PFSK-1 (cell line): ENCODE data around the gene PARN.

Source experiments
- FOXP2 ChIP-seq: optimal IDR thresholded peaks from 2 replicates; pipeline ENCODE3; 2011; ENCODE audit warnings: borderline replicate concordance, control low read depth, inconsistent platforms; ENCODE audit not compliant: insufficient read depth; ENCODE audit errors: extremely low read length, extremely low read depth
- POLR2AphosphoS5 ChIP-seq: IDR thresholded peaks from 2 replicates; pipeline ENCODE4 v1.6.1; 2012; ENCODE audit warnings: low read depth, mild to moderate bottlenecking, control low read depth, low read length, moderate library complexity
- REST ChIP-seq, 2 experiments: IDR thresholded peaks; 2 replicates each; pipeline versions ENCODE4 v1.6.1 to v1.8.0; 2011 to 2012; ENCODE audit warnings: low read depth in 2 of 2, low read length in 2 of 2, control low read depth in 1 of 2, inconsistent platforms in 1 of 2, mild to moderate bottlenecking in 1 of 2, moderate library complexity in 1 of 2; ENCODE audit not compliant: insufficient read depth in 1 of 2
- SIN3A ChIP-seq: IDR thresholded peaks from 2 replicates; pipeline ENCODE4 v1.6.1; 2012; ENCODE audit warnings: mild to moderate bottlenecking, low read length, moderate library complexity, borderline replicate concordance; ENCODE audit not compliant: insufficient read depth
- TAF1 ChIP-seq: IDR thresholded peaks from 2 replicates; pipeline ENCODE4 v1.6.1; 2012; ENCODE audit warnings: low read length, control low read depth, borderline replicate concordance; ENCODE audit not compliant: insufficient read depth

- TF ChIP-seq REST (IDR thresholded peaks at IDR 0.05; ENCODE audit: insufficient read depth in 1 of 2, low read depth in 2 of 2, low read length in 2 of 2) (no peak), TAF1 (no peak), POLR2AphosphoS5 (no peak), SIN3A (no peak), FOXP2 (no peak)
Measured at GRCh38 chr16:14672403-14672971, 42.4 kb upstream of the PARN start.
